Activated effector memory CD4-positive, alpha-beta T cell treated with Interleukin-2 at 50 U/mL for 16 hours (primary cell): ENCODE data around the gene CYBA.
A peak's percentile ranks its signal among the peaks of the same experiment; 100 is the strongest.

Experiments
- DNase-seq: peaks from one replicate; pipeline ENCODE4 v3.0.0-alpha.2; 2020

The CYBA gene

GRCh38 chr16:88659160-88659559 is 8.3 kb upstream of the CYBA start:
- DNase-seq: no peak

GRCh38 chr16:88658714-88659113 is 7.9 kb upstream of the CYBA start:
- no peak for DNase-seq

- DNase-seq: no peak
Measured at GRCh38 chr16:88657371-88657770, 6.5 kb upstream of the CYBA start.

GRCh38 chr16:88656291-88656980 is 5.6 kb upstream of the CYBA start:
- no peak for DNase-seq

GRCh38 chr16:88655733-88656281 is 5.0 kb upstream of the CYBA start:
- DNase-seq: no peak

GRCh38 chr16:88655053-88655732 is 4.3 kb upstream of the CYBA start:
- no peak for DNase-seq

- no peak for DNase-seq
Measured at GRCh38 chr16:88654363-88655052, 3.7 kb upstream of the CYBA start.

- no peak for DNase-seq
Measured at GRCh38 chr16:88653596-88654362, 2.9 kb upstream of the CYBA start.

GRCh38 chr16:88653101-88653500 is 2.2 kb upstream of the CYBA start:
- no peak for DNase-seq

GRCh38 chr16:88652762-88653063 is 1.9 kb upstream of the CYBA start:
- no peak for DNase-seq

- DNase-seq: no peak
Measured at GRCh38 chr16:88651989-88652761, 1.3 kb upstream of the CYBA start.

GRCh38 chr16:88651276-88651988 is 579 bp upstream of the CYBA start:
- peak; percentile 55 for DNase-seq

- DNase-seq: no peak
Measured at GRCh38 chr16:88649924-88650748, 717 bp downstream of the CYBA start.

- no peak for DNase-seq
Measured at GRCh38 chr16:88649195-88649923, 1.5 kb downstream of the CYBA start.

- DNase-seq: no peak
Measured at GRCh38 chr16:88647178-88648070, 3.4 kb downstream of the CYBA start.

- DNase-seq: no peak
Measured at GRCh38 chr16:88646345-88647034, 4.4 kb downstream of the CYBA start.

GRCh38 chr16:88645941-88646340 is 4.9 kb downstream of the CYBA start:
- DNase-seq: no peak

GRCh38 chr16:88645455-88645854 is 5.4 kb downstream of the CYBA start:
- DNase-seq: no peak

- no peak for DNase-seq
Measured at GRCh38 chr16:88643644-88643932, 7.3 kb downstream of the CYBA start.
